HG03432 (cell line): ENCODE measurements around the gene TMEM120A.

Experiments used
- ATAC-seq: cut with Tn5 transposase; IDR thresholded peaks from one replicate; pipeline ENCODE4 v1.9.1; 2021; ENCODE audit warnings: mild to moderate bottlenecking, moderate library complexity; ENCODE audit not compliant: unreplicated experiment

TMEM120A gene

GRCh38 chr7:75995996-75996395 is 1.6 kb upstream of the TMEM120A start:
- no peak for ATAC-seq

- no peak for ATAC-seq
These were observed 667 bp upstream of the TMEM120A start for GRCh38 chr7:75995052-75995471.

DNA sequence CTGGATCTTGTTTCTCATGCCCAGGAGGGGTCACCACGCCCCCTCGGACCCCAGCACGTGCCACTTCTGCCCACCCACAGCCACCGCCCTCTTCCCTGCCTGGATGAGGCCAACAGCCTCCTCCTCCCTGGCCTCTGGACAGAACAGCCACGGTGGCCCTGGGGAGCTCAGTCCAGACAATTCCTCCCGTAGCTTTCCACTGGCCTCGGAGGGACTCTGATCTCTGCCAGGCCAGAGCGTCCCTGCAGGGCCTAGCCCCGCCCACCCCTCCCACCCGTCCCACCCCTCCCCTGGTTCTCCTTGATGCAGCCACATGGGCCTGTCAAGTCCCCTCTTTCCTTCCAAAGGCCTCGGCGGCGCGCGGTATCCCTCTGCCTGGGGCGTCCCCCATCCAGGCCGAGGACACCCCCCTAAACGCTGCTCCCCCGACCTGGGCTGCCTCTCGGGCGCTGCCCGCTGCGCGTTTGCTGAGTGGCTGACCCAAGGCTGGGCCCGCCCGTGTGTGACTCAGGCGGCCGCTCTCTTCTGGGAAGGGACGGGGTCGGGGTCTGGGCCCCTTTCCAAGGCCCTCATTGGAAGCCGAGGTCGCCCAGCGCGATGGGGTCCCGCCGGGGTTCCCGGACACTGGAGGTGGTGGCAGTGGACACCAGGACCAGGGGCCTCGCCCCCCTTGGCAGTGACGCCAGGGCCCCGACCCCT is 557 bp downstream of the TMEM120A start:
- peak; percentile 17 for ATAC-seq

DNA sequence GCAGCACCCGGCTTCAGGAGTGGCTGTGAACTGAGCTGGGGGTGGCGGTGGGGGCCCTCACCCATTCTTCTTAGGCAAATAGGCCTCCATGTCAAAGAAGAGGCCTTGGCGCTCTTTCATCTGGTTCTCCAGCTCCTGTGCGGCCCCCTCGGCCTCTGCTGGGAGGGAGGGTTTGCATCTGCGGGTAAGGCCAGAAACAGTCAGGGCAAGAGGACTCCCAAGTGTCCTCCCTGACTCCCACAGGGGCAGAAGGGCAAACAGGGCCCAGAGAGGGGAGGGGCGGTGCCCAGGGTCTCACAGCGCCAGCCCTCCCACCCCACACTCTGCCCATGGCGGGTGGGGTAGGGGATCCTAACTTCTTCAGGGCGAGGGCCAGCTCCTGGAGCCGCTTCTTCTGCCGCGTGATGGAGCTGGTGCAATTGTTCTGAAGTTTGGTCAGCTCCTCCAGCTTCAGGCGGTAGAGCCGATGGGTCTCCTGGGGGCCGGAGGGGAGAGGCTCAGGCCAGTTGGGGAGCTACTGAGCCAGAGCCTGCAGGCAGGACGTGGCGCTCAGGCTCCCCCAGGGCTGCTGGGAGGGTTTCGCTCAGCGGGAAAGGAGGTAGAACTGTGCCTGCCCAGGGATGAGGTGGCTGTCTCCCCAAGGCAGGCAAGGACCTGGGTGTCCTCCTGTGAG is 2.2 kb downstream of the TMEM120A start:
- no peak for ATAC-seq

DNA sequence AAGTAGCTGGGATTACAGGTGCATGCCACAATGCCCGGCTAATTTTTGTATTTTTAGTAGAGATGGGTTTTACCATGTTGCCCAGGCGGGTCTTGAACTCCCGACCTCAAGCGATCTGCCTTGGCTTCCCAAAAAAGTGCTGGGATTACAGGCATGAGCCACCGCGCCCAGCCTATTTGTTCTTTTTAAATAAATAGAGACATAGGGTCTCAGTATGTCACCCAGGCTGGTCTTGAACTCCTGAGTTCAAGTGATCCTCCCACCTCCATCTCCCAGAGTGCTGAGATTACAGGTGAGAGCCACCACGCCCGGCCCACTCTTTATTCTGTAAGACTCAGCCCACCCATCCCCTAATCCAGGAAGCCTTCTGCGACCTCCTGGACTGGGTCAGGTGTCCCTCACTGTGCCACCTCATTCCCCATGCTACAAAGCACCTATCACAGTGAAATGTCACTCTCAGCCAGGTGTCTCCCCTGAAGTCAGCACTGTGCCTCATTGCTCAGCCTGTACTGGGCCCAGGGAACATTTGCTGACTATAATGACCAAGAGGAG is 2.8 kb downstream of the TMEM120A start:
- no peak for ATAC-seq

DNA sequence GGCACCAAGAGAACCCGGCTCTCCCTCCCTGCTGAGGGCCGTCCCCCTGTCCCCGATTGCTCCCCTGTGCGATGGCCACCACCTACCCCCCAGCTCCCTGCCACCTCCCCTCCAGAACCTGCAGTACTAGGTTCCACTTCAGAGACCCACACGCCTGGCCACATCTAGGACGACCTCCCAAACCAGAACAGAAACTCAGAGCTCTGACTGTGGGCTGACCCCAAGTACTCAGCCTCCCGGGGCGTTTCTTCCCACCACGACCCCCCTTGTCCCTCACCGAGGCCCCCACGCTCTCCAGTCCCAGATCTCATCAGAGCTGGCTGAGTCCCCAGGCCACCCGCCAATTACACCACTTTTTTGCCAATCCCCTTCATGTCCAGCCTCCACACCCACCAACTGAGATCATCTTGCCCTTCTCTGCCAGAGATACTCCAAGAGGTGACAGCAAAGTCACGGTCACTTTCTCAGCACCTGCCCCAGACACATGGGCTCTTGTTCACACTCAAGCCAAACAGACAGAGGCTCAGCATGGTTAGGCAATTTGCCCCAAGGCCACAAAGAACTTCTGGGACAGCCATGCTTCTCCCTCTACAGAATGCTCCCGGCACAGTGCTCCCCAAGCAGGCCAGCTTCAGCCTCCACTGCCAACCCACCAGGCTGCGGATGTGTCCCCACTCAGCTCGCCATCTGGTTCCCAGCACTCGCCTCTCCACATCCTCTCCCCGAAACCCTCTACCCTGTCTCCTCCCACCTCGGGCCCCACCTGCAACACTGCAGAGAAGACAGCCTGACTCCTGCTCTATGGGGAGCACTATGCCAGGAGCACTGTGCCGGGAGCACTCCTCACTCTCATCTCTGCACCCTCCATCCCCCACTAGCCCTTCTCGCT is 4.7 kb downstream of the TMEM120A start:
- ATAC-seq: no peak

DNA sequence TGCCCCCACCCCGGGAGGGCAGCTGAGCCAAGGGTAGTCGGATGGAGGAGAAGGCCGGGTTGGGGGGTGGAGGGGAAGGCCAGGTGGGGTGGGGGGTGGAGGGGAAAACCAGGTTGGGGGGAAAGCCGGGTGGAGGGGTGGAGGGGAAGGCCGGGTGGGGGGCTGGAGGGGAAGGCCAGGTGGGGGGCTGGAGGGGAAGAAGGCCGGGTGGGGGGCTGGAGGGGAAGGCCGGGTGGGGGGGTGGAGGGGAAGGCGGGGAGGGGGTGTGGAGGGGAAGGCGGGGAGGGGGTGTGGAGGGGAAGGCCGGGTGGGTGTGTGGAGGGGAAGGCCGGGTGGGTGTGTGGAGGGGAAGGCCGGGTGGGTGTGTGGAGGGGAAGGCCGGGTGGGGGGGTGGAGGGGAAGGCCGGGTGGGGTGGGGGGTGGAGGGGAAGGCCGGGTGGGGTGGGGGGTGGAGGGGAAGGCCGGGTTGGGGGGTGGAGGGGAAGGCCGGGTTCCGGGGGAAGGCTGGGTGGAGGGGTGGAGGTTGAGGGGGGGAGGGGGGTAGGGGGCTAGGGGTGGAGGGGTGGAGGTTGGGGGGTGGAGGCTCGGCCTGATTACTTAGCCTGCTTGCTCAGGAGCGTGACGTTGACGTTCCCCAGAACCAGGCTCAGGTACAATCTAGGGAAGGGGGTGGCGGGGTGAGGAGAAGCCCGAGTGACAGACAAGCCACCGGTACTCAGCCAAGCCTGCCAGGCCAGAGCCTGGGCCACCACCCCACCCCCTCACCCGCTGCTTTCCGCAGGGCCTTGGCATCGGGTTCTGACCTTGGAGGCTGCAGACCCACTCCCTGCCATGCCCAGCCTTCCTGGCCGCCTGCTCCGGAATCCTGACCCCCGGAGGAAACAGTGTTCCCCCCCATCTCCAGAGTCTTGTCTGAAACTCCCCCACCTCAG is 5.6 kb downstream of the TMEM120A start:
- ATAC-seq: no peak

DNA sequence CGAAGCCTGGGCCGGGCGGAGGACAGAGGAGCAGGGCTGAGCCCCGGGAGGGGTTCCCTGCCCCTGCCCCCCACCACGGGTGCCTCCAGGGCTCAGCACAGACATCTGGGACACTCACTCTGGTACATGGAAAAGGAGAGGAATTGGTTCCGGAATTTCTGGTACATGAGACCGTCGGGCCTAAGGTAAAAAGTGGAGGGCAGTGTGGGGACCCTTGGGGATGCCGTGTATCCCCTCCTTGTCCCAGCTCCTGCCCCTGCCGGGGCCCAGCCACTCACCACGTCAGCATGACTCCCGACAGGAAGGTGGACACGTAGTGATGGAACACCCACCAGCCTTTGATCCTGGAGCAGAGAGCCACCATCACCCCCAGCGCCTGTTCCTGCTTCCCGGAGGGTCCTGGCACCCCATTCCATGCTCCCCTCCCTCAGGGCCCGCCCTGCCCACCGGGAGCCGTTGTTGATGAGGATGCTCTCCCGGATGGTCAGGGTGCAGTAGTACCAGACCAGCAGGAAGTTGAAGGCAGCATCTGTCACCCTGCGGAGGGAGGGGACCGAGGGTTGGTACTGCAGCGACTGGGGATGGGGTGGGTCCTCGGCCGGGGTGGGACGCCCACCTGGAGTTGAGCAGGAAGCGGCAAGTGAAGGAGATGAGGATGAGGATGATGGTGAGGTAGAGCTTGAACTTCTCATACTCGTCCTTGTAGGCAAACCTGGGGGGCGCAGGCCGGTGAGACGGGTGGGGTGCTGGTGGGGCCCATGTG is 6.4 kb downstream of the TMEM120A start:
- ATAC-seq: no peak

DNA sequence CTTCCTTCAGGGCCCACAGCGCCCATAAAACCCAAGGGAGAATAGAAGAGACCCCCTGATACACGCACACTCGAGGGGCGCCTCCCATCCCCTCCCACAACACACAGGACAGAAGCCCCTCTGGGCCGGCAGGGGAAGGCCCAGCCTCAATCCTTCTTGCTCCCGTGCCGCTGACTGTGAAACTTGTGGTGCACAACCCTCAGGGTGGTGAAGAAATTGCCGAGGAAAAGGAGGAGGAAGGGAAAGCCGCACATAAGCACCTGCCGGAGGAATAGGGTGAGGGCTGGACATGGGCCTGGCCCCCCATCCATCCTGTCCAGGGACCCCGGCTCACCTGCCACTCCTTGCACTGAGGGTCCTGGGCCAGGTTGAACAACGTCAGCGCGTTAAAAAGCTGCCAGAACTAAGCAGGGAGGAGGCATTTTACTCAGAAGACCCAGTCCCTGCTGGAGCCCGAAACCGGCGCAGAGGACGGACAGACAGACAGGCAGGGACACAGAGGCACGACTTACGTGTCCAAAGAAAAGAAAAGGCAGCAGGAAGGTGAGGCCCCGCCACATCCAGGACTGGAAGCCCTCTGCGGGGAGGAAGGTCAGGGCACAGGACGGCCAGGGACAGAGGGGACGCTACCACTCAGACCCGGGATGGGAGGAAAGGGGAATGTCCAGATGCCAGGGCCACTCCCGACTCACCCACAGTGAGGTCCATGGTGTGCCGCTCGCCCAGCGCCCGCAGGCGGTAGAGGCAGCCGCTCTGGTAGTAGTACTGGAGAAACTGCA is 7.2 kb downstream of the TMEM120A start:
- no peak for ATAC-seq

- no peak for ATAC-seq
These were observed 8.1 kb downstream of the TMEM120A start for GRCh38 chr7:75986147-75986781.

DNA sequence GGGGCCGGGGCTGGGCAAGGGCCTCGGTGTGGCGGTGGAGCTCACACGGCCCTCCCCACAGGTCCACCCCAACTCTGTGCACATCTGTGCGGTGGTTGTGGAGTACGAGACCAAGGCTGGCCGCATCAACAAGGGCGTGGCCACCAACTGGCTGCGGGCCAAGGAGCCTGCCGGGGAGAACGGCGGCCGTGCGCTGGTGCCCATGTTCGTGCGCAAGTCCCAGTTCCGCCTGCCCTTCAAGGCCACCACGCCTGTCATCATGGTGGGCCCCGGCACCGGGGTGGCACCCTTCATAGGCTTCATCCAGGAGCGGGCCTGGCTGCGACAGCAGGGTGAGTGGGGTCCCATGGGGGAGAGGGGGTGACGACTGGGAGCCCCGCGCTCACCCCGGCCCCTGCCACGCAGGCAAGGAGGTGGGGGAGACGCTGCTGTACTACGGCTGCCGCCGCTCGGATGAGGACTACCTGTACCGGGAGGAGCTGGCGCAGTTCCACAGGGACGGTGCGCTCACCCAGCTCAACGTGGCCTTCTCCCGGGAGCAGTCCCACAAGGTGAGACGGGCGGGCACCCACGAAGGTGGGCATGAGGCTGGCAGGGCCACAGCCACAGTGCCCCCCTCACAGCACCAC is 8.8 kb downstream of the TMEM120A start:
- ATAC-seq: no peak

DNA sequence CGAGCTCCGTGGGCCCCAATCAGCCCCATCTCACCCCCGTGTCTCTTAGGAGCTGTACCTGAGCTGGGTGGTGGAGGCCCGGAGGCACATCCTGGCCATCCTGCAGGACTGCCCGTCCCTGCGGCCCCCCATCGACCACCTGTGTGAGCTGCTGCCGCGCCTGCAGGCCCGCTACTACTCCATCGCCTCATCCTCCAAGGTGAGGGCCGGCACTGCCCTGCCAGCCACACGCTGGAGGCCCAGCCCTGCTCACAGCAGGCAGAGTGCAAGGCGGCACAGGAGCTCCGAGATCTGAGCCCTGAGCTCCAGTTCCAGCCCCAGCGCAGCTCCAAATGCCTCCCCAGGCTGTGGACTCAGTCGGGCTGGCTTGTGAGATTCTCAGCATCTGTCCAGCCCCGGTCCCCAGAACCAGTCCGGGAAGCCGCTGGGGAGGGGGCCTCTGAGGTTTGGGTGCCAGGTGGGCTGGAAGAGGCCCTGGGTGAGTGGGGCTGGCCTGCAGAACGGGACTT is 9.3 kb downstream of the TMEM120A start:
- ATAC-seq: no peak

DNA sequence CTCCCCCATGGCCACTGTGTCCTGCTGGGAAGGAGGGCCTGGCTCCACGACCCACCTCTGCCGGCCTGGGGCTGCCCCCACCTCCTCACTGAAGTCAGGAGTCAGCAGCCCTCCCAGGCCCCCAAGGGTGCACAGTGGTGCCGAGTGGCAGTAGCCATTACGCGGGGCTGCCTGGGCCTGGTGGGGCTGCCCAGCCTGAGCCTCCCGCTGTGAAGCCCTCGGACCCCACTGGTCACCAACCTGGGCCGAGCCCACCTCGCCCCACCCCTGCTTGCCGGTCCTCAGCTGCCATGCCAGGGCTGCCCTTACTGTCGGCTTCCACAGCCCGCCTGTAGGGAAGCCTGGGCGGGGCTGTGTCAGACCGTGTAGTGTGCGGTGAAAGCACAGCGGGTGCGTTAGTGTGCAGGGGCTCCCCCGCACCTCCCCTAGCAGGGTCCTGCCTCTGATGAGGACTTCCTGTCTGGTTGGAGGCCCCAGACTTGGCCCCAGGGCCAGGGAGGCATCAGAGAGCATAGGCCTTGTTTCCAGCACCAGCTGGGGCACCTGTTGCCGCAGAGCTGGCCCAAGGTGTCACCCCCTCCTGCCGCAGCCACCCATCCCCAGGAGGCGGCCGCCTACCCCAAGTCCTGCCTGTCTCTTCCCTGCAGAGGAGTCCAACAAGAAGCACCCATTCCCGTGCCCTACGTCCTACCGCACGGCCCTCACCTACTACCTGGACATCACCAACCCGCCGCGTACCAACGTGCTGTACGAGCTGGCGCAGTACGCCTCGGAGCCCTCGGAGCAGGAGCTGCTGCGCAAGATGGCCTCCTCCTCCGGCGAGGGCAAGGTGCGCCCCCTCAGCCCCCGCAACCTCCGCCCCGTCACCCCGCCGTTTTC is 10.0 kb downstream of the TMEM120A start:
- no peak for ATAC-seq

GRCh38 chr7:75983471-75984129 is 10.8 kb downstream of the TMEM120A start:
- no peak for ATAC-seq

DNA sequence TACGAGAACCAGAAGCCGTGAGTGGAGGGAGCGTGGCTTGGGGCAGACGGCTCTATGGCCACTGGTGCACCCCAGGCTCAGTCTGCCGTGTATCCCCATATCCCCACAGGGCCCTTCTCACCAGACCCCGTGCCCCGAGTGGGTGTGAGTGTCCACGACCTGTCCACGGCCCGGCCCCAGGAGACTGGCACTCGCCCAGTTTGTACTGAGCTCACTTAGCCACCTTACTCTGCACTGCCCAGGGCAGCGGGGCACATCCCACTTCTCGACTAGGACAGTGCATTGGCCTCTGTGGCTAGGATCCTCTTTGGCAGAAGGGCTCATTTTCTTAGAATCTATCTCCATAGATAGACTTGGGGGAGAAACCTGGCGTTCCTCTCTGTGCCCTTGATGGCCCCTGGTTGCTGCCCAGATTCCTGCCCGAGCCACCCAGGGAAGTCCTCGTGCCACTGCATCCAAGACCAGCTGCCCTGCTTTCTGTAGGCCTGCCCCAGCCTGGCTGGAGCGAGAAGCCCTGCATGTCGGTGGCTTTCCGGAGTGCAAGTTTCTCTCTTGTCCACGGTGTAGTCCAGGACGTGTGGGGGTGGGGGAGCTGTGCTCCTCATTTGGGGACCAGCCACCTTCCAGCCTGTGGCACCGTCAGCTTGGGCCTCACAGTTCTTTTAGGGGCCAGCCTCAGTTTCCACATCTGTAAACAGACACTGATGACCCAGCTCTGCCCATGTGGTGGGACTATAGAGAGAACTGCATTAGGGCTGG is 11.9 kb downstream of the TMEM120A start:
- ATAC-seq: no peak
